ENCODE results near the gene ERLEC1. TPM values are rescaled to one million over a fixed set of nuclear protein-coding genes. Genes with fewer than 3 reads are reported as not detected.

The ERLEC1 gene
- polyA plus RNA-seq, 2 of the 4 experiments (the other 2 are of a cell fraction) = 58.7 to 113 TPM

DNA sequence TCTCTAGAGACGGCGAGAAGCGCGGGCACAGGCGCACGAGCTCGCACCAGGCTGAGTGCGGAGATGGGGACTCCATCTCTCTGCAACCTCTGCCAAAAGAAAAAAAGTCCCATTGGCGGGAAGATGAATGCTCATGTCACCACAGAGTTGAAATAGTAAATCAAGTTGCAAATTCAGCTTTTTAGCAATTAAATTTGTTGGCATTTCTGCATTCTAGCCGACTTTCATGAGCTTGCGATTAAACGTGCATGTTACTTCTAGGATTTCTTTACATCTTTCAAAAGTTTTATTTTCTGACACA, 18.7 kb upstream of the ERLEC1 start:
- Histone ChIP-seq H3K4me3 (peak overlapping the region; percentile 76), H3K9me3 (no peaks in the 10 kb centered on the region), H3K4me2 (peak overlapping the region; percentile 83), H3K27ac (peak overlapping the region; percentile 85 to 91), H3K4me1 (peaks cover 24% of the 10 kb centered on the region)
- ChIA-PET POLR2A (interaction anchor here (0.9 to 2.3 kb wide), 4 partner anchors 8 to 1282 kb away, joined by 3 to 39 read pairs (median 6); partner anchors contain the start of genes ASB3 and ERLEC1), CTCF (interaction anchor here (0.8 to 1.1 kb wide), 2 partner anchors 11 to 679 kb away, joined by 3 read pairs; no protein-coding TSS in a partner anchor)
- WGBS (ENCODE audit: missing lambda C conversion rate) = under 1% methylated on average over 12 of the region's 12 CpGs
- peak in 1 of 2 experiments; percentile 66 for DNase-seq (ENCODE audit: low read depth in 1 of 2, low spot score in 1 of 2)
- ATAC-seq = peak in 1 of 2 experiments; percentile 88; a peak in 4 of 6 replicates
- TF ChIP-seq EHF (CRISPR knock-in tag; IDR thresholded peaks at IDR 0.05) = no peak
- TF ChIP-seq ESRRA (IDR thresholded peaks at IDR 0.05; ENCODE audit: borderline replicate concordance, low read length) = no peak
- no peak for TF ChIP-seq TFCP2L1 (CRISPR knock-in tag; IDR thresholded peaks at IDR 0.05)
- TF ChIP-seq SREBF2 (IDR thresholded peaks at IDR 0.05) = no peak
- TF ChIP-seq, protein P1, sequence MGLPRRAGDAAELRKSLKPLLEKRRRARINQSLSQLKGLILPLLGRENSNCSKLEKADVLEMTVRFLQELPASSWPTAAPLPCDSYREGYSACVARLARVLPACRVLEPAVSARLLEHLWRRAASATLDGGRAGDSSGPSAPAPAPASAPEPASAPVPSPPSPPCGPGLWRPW (IDR thresholded peaks at IDR 0.05) = no peak
- TF ChIP-seq KDM1A (IDR thresholded peaks at IDR 0.05; ENCODE audit: low read depth) = no peak
- TF ChIP-seq MAFK (IDR thresholded peaks at IDR 0.05; ENCODE audit: partially characterized antibody) = peak; percentile 11
- TF ChIP-seq, protein P2, sequence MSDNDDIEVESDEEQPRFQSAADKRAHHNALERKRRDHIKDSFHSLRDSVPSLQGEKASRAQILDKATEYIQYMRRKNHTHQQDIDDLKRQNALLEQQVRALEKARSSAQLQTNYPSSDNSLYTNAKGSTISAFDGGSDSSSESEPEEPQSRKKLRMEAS (IDR thresholded peaks at IDR 0.05) = no peak
- TF ChIP-seq NPAS2 (CRISPR knock-in tag; IDR thresholded peaks at IDR 0.05; ENCODE audit: borderline replicate concordance) = no peak
- TF ChIP-seq HOXA7 (CRISPR knock-in tag; IDR thresholded peaks at IDR 0.05) = no peak
- TF ChIP-seq MAZ (IDR thresholded peaks at IDR 0.05; ENCODE audit: borderline replicate concordance, low read depth, low read length) = no peak
- no peak for TF ChIP-seq ZFP36 (IDR thresholded peaks at IDR 0.05; ENCODE audit: borderline replicate concordance, partially characterized antibody)
- TF ChIP-seq PHF8 (IDR thresholded peaks at IDR 0.05; ENCODE audit: borderline replicate concordance, low read depth) = no peak
- TF ChIP-seq, protein P3, sequence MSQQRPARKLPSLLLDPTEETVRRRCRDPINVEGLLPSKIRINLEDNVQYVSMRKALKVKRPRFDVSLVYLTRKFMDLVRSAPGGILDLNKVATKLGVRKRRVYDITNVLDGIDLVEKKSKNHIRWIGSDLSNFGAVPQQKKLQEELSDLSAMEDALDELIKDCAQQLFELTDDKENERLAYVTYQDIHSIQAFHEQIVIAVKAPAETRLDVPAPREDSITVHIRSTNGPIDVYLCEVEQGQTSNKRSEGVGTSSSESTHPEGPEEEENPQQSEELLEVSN (IDR thresholded peaks at IDR 0.05; ENCODE audit: borderline replicate concordance, low read depth) = peak; percentile 45; the same call in 1 of the 2 replicates
- no peak for FAIRE-seq

DNA sequence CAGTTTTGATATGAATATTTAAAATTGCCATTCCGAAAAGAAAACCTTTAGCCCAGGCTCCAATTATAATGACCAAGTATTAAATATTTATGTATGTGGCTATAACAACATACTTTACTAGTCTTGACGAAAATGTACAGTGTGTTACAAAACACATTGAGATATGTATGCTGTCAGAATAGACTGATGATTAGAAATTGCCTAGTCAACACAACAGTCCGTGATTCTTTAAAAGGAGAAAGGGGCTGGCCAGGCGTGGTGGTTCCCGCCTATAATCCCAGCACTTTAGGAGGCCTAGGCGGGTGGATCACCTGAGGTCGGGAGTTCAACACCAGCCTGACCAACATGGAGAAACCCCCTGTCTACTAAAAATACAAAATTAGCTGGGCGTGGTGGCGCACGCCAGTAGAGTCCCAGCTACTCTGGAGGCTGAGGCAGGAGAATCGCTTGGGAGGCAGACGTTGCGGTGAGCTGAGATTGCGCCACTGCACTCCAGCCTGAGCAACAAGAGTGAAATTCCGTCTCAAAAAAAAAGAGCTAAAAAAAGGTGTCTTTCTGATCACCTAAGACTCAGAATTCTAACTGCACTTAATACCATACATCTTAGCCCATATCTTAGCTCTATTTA, 17.4 kb upstream of the ERLEC1 start:
- Histone ChIP-seq H3K4me2 (peak overlapping the region; percentile 83), H3K9me3 (no peaks in the 10 kb centered on the region), H3K4me3 (no peak overlapping the region), H3K27ac (0 out of 6 replicates have a peak overlapping the region, but pooled peaks of 1 of the 2 experiments have one; percentile 17), H3K4me1 (peaks cover 24% of the 10 kb centered on the region)
- ATAC-seq (no peak), DNase-seq (ENCODE audit: low read depth in 1 of 2, low spot score in 1 of 2) (no peak), FAIRE-seq (no peak)
- no peak for TF ChIP-seq CEBPB (IDR thresholded peaks at IDR 0.05)
- TF ChIP-seq JUN (IDR thresholded peaks at IDR 0.05) = no peak
- TF ChIP-seq, protein P3 (IDR thresholded peaks at IDR 0.05; ENCODE audit: borderline replicate concordance, low read depth) = no peak
- TF ChIP-seq MYC (IDR thresholded peaks at IDR 0.05; ENCODE audit: borderline replicate concordance, low read length) = no peak
- TF ChIP-seq TP53 (CRISPR knock-in tag; IDR thresholded peaks at IDR 0.05) = no peak
- no peak for TF ChIP-seq RFX5 (IDR thresholded peaks at IDR 0.05)
- no peak for TF ChIP-seq BHLHE40 (IDR thresholded peaks at IDR 0.05; ENCODE audit: low read depth, low read length)
- TF ChIP-seq JUNB (IDR thresholded peaks at IDR 0.05) = no peak
- no peak for TF ChIP-seq SREBF2 (IDR thresholded peaks at IDR 0.05)
- TF ChIP-seq HOXA7 (CRISPR knock-in tag; IDR thresholded peaks at IDR 0.05) = no peak
- TF ChIP-seq HOXB5 (CRISPR knock-in tag; IDR thresholded peaks at IDR 0.05) = no peak
- TF ChIP-seq TFCP2L1 (CRISPR knock-in tag; IDR thresholded peaks at IDR 0.05) = no peak
- TF ChIP-seq, protein P2 (IDR thresholded peaks at IDR 0.05) = no peak
- TF ChIP-seq, protein P4, sequence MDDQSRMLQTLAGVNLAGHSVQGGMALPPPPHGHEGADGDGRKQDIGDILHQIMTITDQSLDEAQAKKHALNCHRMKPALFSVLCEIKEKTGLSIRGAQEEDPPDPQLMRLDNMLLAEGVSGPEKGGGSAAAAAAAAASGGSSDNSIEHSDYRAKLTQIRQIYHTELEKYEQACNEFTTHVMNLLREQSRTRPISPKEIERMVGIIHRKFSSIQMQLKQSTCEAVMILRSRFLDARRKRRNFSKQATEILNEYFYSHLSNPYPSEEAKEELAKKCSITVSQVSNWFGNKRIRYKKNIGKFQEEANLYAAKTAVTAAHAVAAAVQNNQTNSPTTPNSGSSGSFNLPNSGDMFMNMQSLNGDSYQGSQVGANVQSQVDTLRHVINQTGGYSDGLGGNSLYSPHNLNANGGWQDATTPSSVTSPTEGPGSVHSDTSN (IDR thresholded peaks at IDR 0.05) = no peak
- TF ChIP-seq KDM1A (IDR thresholded peaks at IDR 0.05; ENCODE audit: low read depth) = no peak
- TF ChIP-seq CHD4 (IDR thresholded peaks at IDR 0.05; ENCODE audit: borderline replicate concordance) = no peak
- no peak for TF ChIP-seq POLR2AphosphoS2 (conservative IDR thresholded peaks at IDR 0.05; ENCODE audit: low read length)
- no peak for TF ChIP-seq ZSCAN20 (CRISPR knock-in tag; IDR thresholded peaks at IDR 0.05)
- TF ChIP-seq RCOR1 (IDR thresholded peaks at IDR 0.05; ENCODE audit: low read depth, low read length) = no peak
- TF ChIP-seq MAFK (IDR thresholded peaks at IDR 0.05; ENCODE audit: partially characterized antibody) = no peak
- 90% methylated on average over 15 of the region's 15 CpGs for WGBS (ENCODE audit: missing lambda C conversion rate)
- POLR2A ChIA-PET = no interaction called here
- CTCF ChIA-PET = no interaction called here
